ENCODE data around the gene CCDC88C. TPM values are rescaled to one million over a fixed set of nuclear protein-coding genes. Genes with fewer than 3 reads are reported as not detected.

CCDC88C gene
- total RNA-seq, 1 experiment from 2014 or later = 57.9 TPM

DNA sequence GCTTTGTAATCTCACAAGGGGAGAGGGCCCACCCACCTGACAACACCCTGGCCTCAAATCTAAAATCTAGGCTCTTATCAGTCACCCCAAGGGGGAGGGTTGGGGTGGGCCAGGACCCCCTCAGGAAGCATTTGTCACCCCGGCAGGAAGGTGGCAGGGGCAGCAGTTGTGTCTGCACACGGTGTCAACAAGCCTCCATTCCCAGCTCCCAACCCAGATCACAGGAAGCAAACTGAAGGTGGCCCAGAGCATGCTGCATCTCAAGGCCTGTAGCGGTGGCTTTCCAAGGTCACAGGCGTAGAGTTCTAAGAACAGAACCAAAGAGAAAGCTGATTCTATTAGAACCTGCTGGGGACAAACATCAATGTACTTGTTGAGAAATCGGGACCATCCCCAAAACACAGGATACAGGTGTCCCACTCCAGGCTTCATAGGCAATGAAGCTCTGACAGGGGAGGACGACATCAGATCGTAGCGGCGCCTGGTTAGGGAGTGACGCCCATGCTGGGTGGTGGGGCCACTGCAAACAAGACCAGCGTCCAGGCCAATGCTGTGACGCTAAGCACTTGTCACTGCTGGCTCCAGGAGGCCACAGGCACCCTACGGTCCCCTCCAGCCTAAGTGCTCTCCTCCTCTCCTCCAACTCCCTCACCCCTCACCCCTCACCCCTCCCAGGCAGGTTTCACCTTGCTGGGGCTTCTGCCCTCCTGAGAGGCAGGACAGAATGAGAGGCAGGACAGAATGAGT lies 52.9 kb downstream of the CCDC88C start:
- no peak overlapping the region for H2AFZ ChIP-seq (ENCODE audit: low read length)
- peaks cover 31% of the 10 kb centered on the region for H3K79me2 ChIP-seq (ENCODE audit: low read length)
- peak overlapping the region; percentile 8; the same call in 1 of the 2 replicates for H3K4me3 ChIP-seq (ENCODE audit: low read length)
- DNase-seq = no peak
- peak overlapping the region; percentile 38 for H3K27ac ChIP-seq (ENCODE audit: low read length)
- peaks cover 58% of the 10 kb centered on the region for H3K4me1 ChIP-seq (ENCODE audit: low read length)
- peak overlapping the region; percentile 57 for H3K4me2 ChIP-seq (ENCODE audit: low read depth, low read length, poor library complexity, severe bottlenecking)
- no peaks in the 10 kb centered on the region for H3K9me2 ChIP-seq (replicated peaks; ENCODE audit: insufficient read depth, low read length)
- no peaks in the 10 kb centered on the region for H3K9me3 ChIP-seq (ENCODE audit: low read length)
- H3K27me3 ChIP-seq (ENCODE audit: low read length) = no peaks in the 10 kb centered on the region
- H3K36me3 ChIP-seq (ENCODE audit: insufficient read depth, low read length) = no peaks in the 10 kb centered on the region
- H4K20me1 ChIP-seq (ENCODE audit: insufficient read depth, low read depth, low read length) = peaks cover 67% of the 10 kb centered on the region
- H3K9ac ChIP-seq (ENCODE audit: low read length) = peak overlapping the region; percentile 30; the same call in 1 of the 2 replicates

DNA sequence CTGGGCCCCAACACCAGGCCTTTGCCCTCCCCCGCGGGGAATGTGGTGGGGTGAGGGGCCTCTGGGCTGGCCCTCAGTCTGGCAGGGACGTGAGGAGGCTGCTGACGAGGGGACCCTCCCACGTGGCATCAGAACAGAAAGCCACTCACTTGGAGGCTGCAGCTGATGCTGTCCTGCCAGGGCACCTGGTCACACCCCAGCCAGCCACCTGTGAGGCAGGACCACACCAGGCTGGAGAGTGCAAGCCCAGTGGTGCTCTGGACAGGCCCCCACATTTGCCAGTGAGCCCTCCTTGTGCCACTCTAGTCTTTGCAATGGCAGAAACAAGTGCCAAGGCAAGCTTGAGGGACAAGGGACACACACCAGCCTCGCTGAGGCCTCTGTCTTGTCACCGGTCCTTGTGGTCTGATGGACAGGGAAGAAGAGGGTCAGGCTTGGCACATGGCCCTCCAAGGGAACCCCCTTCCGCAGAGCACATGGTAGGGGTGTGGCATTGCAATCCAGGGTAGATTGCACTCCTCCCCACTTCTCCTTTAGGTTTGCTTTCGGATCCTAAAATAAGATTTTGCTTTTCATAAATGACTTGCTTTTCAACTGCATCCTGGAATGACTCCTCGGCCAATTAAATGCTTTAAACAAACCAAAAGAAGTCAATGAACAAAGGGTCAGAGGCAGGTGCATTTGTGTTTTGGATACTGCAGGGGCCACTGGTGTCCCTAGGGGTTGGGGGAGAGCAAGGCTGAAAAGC lies 53.7 kb downstream of the CCDC88C start:
- Histone ChIP-seq H3K36me3 (ENCODE audit: insufficient read depth, low read length) (no peaks in the 10 kb centered on the region), H3K79me2 (ENCODE audit: low read length) (peaks cover 31% of the 10 kb centered on the region), H2AFZ (ENCODE audit: low read length) (no peak overlapping the region), H3K9me2 (replicated peaks; ENCODE audit: insufficient read depth, low read length) (no peaks in the 10 kb centered on the region), H3K4me2 (ENCODE audit: low read depth, low read length, poor library complexity, severe bottlenecking) (peak overlapping the region; percentile 57), H3K4me1 (ENCODE audit: low read length) (peaks cover 62% of the 10 kb centered on the region), H3K9ac (ENCODE audit: low read length) (peak overlapping the region; percentile 30), H3K4me3 (ENCODE audit: low read length) (peak overlapping the region; percentile 8; the same call in 1 of the 2 replicates), H4K20me1 (ENCODE audit: insufficient read depth, low read depth, low read length) (peaks cover 61% of the 10 kb centered on the region), H3K27ac (ENCODE audit: low read length) (peak overlapping the region; percentile 16; the same call in 1 of the 2 replicates), H3K27me3 (ENCODE audit: low read length) (no peaks in the 10 kb centered on the region), H3K9me3 (ENCODE audit: low read length) (no peaks in the 10 kb centered on the region)
- DNase-seq = peak; percentile 88

DNA sequence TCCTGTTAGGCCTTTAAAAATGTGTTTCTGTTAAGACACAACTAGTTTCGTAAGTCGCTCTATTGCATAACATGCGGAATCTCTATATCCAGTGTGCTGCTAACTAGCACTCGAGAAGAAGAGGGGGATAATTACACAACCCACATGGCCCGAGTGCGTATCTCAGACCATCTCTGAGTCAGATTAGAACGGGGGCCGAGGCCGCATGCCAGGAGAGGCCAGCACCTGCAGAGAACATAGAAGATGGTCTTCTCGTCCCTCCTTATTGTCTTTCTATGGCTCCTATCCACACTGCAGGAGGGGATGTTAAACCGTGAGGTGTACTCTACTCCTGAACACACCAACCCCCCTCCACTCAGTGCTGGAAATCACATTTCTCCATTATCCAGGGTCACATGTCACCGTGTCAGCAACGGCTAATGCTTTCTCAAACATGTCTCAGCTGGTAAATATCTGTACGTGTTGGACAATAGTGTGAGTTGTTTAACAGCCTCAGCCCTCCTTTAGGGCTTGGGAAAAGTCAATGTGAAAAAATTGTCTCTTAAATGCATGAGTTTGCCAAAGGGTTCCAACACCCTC lies 56.3 kb downstream of the CCDC88C start:
- Histone ChIP-seq H3K27me3 (ENCODE audit: low read length) (no peaks in the 10 kb centered on the region), H3K4me2 (ENCODE audit: low read depth, low read length, poor library complexity, severe bottlenecking) (no peak overlapping the region), H3K27ac (ENCODE audit: low read length) (no peak overlapping the region), H3K9me2 (replicated peaks; ENCODE audit: insufficient read depth, low read length) (no peaks in the 10 kb centered on the region), H4K20me1 (ENCODE audit: insufficient read depth, low read depth, low read length) (peaks cover 35% of the 10 kb centered on the region), H3K4me3 (ENCODE audit: low read length) (no peak overlapping the region), H3K79me2 (ENCODE audit: low read length) (peaks cover 20% of the 10 kb centered on the region), H3K9me3 (ENCODE audit: low read length) (no peaks in the 10 kb centered on the region), H3K4me1 (ENCODE audit: low read length) (peaks cover 63% of the 10 kb centered on the region), H3K9ac (ENCODE audit: low read length) (no peak overlapping the region), H2AFZ (ENCODE audit: low read length) (no peak overlapping the region), H3K36me3 (ENCODE audit: insufficient read depth, low read length) (no peaks in the 10 kb centered on the region)
- no peak for DNase-seq

DNA sequence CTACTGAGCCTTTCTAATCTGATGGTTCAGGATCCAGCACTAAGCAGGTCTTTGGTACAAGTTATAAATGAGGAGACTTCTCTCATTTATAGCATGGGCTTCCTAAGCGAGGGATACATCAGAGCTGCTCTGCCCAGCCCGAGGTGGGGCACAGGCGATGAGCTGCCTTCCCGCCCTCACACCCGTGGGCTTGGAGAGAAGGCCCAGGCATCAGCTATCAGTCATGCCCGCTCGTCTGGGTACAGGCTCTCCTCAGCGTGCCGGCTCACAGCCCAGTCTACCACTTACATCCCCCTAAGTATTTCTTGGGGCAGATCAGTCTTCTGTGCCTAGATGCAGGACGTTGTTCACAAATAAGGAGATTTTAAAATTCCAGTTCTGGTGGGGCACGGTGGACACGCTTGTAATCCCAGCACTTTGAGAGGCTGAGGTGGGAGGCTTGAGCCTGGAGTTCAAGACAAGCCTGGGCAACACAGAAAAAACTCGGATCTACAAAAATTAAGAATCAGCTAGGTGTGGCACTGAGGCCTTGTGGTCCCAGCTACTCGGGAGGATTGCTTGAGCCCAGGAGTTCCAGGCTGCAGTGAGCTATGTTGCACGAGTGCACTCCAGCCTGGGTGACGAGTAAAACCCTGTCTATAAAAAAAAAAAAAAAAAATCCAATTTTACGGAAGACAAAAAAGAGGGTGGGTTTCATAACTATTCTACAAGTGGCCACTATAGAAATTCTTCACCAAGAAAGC lies 57.0 kb downstream of the CCDC88C start:
- Histone ChIP-seq H3K9me3 (ENCODE audit: low read length) (no peaks in the 10 kb centered on the region), H3K27me3 (ENCODE audit: low read length) (no peaks in the 10 kb centered on the region), H3K4me2 (ENCODE audit: low read depth, low read length, poor library complexity, severe bottlenecking) (no peak overlapping the region), H3K9ac (ENCODE audit: low read length) (no peak overlapping the region), H4K20me1 (ENCODE audit: insufficient read depth, low read depth, low read length) (peaks cover 35% of the 10 kb centered on the region), H3K27ac (ENCODE audit: low read length) (no peak overlapping the region), H3K4me1 (ENCODE audit: low read length) (peaks cover 68% of the 10 kb centered on the region), H3K79me2 (ENCODE audit: low read length) (peaks cover 20% of the 10 kb centered on the region), H2AFZ (ENCODE audit: low read length) (no peak overlapping the region), H3K36me3 (ENCODE audit: insufficient read depth, low read length) (no peaks in the 10 kb centered on the region), H3K4me3 (ENCODE audit: low read length) (no peak overlapping the region), H3K9me2 (replicated peaks; ENCODE audit: insufficient read depth, low read length) (no peaks in the 10 kb centered on the region)
- no peak for DNase-seq

DNA sequence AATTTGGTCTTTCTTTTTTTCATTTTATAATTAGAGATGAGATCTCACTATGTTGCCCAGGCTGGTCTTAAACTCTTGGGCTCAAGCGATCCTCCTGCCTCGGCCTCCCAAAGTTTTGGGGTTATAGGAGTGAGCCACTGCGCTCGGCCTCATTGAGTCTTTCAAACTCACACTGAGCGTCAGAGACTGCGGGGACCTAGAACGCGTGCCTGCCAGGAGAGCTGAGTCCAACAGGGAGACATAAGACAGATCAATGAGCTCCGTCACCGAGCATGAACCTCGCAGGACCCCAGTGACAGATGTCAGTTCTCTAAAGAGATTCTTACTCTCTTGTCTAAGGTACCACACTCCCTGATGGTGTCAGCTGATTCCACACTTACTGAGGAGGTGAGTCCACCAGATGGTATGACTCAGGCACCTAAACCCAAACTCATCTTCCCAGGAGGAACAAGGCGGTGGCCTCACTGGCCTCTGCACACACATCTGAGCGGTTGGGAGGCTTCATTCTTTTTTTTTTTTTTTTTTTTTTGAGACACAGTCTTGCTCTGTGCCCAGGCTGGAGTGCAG lies 58.9 kb downstream of the CCDC88C start:
- H3K4me3 ChIP-seq (ENCODE audit: low read length) = no peak overlapping the region
- H4K20me1 ChIP-seq (ENCODE audit: insufficient read depth, low read depth, low read length) = peaks cover 34% of the 10 kb centered on the region; the same call in 1 of the 2 replicates
- peaks cover 5% of the 10 kb centered on the region; the same call in 1 of the 2 replicates for H3K36me3 ChIP-seq (ENCODE audit: insufficient read depth, low read length)
- no peaks in the 10 kb centered on the region for H3K9me3 ChIP-seq (ENCODE audit: low read length)
- H2AFZ ChIP-seq (ENCODE audit: low read length) = no peak overlapping the region
- peak overlapping the region; percentile 90 for H3K4me2 ChIP-seq (ENCODE audit: low read depth, low read length, poor library complexity, severe bottlenecking)
- H3K9ac ChIP-seq (ENCODE audit: low read length) = no peak overlapping the region
- peaks cover 18% of the 10 kb centered on the region for H3K79me2 ChIP-seq (ENCODE audit: low read length)
- DNase-seq = no peak
- H3K4me1 ChIP-seq (ENCODE audit: low read length) = peaks cover 68% of the 10 kb centered on the region
- no peaks in the 10 kb centered on the region for H3K9me2 ChIP-seq (replicated peaks; ENCODE audit: insufficient read depth, low read length)
- peak overlapping the region; percentile 87; the same call in 1 of the 2 replicates for H3K27ac ChIP-seq (ENCODE audit: low read length)
- no peaks in the 10 kb centered on the region for H3K27me3 ChIP-seq (ENCODE audit: low read length)

DNA sequence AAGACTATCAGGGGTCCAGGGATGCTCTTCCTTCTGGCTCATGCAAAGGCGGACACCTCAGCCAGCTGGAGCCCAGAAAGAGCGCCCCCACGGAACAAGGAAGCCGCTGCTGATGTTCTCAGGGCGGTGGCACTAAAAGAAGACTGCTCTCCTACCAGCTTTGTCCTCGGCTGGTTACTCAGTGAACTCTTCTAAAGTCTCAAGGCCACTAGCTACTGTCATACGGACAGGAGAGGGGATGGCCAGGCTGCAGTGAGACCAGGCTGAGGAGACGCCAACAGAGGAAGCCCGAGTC lies 59.6 kb downstream of the CCDC88C start:
- no peaks in the 10 kb centered on the region for H3K9me3 ChIP-seq (ENCODE audit: low read length)
- H3K4me1 ChIP-seq (ENCODE audit: low read length) = peaks cover 68% of the 10 kb centered on the region
- H3K4me2 ChIP-seq (ENCODE audit: low read depth, low read length, poor library complexity, severe bottlenecking) = peak overlapping the region; percentile 90
- peaks cover 41% of the 10 kb centered on the region; the same call in 1 of the 2 replicates for H4K20me1 ChIP-seq (ENCODE audit: insufficient read depth, low read depth, low read length)
- peaks cover 5% of the 10 kb centered on the region; the same call in 1 of the 2 replicates for H3K36me3 ChIP-seq (ENCODE audit: insufficient read depth, low read length)
- no peaks in the 10 kb centered on the region for H3K27me3 ChIP-seq (ENCODE audit: low read length)
- peak overlapping the region; percentile 40 for H3K9ac ChIP-seq (ENCODE audit: low read length)
- H3K9me2 ChIP-seq (replicated peaks; ENCODE audit: insufficient read depth, low read length) = no peaks in the 10 kb centered on the region
- H3K79me2 ChIP-seq (ENCODE audit: low read length) = peaks cover 15% of the 10 kb centered on the region
- peak overlapping the region; percentile 87 for H3K27ac ChIP-seq (ENCODE audit: low read length)
- H3K4me3 ChIP-seq (ENCODE audit: low read length) = peak overlapping the region; percentile 64
- peak; percentile 81 for DNase-seq
- no peak overlapping the region for H2AFZ ChIP-seq (ENCODE audit: low read length)

DNA sequence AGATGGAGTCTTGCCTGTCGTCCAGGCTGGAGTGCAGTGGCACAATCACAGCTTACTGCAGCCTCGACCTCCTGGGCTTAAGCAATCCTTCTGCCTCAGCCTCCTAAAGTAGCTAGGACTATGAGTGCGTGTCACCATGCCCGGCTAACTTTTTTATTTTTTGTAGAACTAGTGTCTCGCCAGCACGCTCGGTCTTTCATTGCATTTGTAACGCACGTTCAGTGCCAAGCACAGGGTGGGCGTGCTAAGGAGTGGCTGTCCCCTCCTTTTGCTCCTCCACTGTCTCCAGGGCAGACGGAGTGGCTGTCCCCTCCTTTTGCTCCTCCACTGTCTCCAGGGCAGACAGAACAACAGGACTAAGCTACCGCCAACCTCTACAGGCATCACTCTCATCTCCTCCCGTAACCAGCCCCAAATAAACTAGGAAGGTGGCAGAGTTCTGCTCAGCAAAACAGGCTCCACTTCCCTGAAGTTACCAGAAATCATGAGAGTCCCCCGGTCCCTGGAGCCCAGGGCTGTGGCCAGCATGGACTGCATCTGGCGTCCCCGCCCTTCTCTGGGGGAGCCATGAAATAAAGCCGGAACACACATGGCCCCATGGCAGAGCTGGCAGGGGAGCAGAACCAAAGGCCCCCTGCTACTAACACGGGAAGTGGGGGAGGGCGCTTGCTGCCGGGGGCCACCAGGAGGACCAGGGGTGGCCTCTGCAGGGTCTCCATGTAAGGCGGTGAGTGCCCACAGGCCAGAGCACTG lies 60.2 kb downstream of the CCDC88C start:
- Histone ChIP-seq H4K20me1 (ENCODE audit: insufficient read depth, low read depth, low read length) (peaks cover 44% of the 10 kb centered on the region; the same call in 1 of the 2 replicates), H3K9me2 (replicated peaks; ENCODE audit: insufficient read depth, low read length) (no peaks in the 10 kb centered on the region), H3K4me2 (ENCODE audit: low read depth, low read length, poor library complexity, severe bottlenecking) (peak overlapping the region; percentile 90), H2AFZ (ENCODE audit: low read length) (no peak overlapping the region), H3K27me3 (ENCODE audit: low read length) (no peaks in the 10 kb centered on the region), H3K27ac (ENCODE audit: low read length) (peak overlapping the region; percentile 87), H3K4me1 (ENCODE audit: low read length) (peaks cover 71% of the 10 kb centered on the region), H3K79me2 (ENCODE audit: low read length) (peaks cover 12% of the 10 kb centered on the region), H3K9ac (ENCODE audit: low read length) (peak overlapping the region; percentile 40), H3K4me3 (ENCODE audit: low read length) (peak overlapping the region; percentile 64), H3K36me3 (ENCODE audit: insufficient read depth, low read length) (peaks cover 5% of the 10 kb centered on the region; the same call in 1 of the 2 replicates), H3K9me3 (ENCODE audit: low read length) (no peaks in the 10 kb centered on the region)
- DNase-seq = peak; percentile 63

Data from Karpas-422 (cell line).